Fibroblast of villous mesenchyme (primary cell): Measurements from ENCODE around the gene CCDC24. TPM values are rescaled to one million over a fixed set of nuclear protein-coding genes. Genes with fewer than 3 reads are reported as not detected.

Source experiments
- DNase-seq: peaks from one replicate; pipeline ENCODE4 v3.0.0-alpha.2; 2010; ENCODE audit warnings: low read depth
- H3K4me3 ChIP-seq: 2 replicates; pipeline ENCODE4 v1.5.1; 2011; ENCODE audit warnings: low read depth, mild to moderate bottlenecking, low read length
- CTCF ChIP-seq: IDR thresholded peaks from 2 replicates; pipeline ENCODE4 v1.5.1; 2012; ENCODE audit warnings: low read depth, mild to moderate bottlenecking, low read length; ENCODE audit not compliant: insufficient read depth
- total RNA-seq: library from RNA; depleted of rRNA; stranded (reverse); fragments of >200 nt; gene quantifications from 2 replicates; pipeline ENCODE4 v1.2.3, GENCODE V29; 2012

CCDC24 gene
- total RNA-seq, 1 donor, result 4.7 TPM

DNA sequence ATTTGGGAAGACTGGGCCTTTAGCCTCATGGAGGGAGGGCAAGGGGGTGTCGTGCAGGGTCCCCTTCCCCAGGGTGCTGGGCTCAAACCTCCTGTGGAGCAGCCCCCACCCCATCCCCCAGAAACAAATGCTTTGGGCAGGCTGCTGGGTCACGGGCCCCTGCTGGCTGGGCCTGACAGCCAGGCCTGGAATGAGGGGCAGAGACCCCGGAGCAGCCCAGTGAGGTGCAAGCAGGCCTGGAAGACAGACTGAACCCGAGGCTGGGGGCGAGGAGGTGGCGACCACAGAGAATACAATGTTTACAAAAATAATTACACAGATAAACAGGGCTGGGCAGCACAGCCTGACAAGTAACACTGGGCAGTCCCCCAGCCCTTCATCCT, 5.3 kb downstream of the CCDC24 start:
- TF ChIP-seq CTCF, result no peak
- DNase-seq, result no peak
- H3K4me3 ChIP-seq, result no peak overlapping the region

DNA sequence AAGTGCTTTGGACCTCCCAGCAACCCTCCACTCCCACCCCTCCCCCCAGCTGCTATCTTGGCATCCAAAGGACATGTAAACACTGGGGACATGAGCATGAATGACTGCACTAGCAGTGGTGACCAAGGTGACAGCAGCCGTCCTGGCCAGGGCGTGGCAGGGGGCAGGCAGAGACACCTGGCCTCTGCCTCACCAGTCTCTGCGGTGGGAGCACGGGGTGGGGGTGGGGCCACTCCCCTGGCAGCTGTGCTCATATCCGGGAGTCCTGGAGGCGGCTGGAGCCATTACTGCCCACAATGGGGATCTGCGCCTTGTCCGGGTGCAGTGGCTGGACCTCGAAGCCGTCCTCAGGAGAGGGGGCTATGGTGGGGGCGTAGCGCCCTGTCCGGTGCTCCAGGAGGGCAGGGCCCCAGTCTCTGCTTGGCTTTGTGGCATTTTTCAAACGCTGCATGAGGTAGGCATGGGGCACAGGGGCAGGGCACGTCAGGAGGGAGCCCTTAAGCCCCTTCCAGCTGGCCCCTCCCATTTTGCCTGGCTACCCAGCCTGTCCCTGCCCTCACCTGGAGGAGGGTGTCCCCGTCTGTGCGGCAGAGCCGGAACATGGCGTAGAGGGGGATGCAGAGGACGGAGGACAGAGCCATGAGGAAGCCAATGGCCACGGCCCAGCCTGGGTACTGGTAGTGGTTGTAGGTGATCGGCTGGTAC, 6.0 kb downstream of the CCDC24 start:
- no peak for TF ChIP-seq CTCF
- DNase-seq, result no peak
- H3K4me3 ChIP-seq, result no peak overlapping the region

GRCh38 chr1:43998000-43998378, 6.6 kb downstream of the CCDC24 start:
- DNase-seq, result no peak
- no peak for TF ChIP-seq CTCF
- no peak overlapping the region for H3K4me3 ChIP-seq

DNA sequence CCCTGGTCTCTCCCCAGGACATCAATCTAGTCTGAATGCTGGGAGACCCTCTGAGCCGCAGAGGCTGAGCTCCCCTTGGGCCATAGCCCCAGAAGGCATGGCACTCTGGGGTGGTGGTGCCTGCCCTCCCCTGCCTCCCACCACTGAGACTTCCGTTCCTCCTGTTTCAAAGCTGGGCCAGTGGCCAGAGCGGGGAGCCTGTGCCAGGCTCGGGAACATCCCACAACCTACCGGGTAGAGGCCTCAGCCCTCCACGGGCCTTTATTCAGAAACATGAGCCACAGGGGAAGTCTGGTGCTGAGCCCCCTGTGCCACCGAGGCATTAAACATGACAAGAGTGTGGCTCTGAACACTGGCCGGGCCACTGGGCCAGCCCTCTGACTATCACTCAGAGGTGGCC, 8.1 kb downstream of the CCDC24 start:
- DNase-seq, result no peak
- no peak overlapping the region for H3K4me3 ChIP-seq
- TF ChIP-seq CTCF, result no peak

DNA sequence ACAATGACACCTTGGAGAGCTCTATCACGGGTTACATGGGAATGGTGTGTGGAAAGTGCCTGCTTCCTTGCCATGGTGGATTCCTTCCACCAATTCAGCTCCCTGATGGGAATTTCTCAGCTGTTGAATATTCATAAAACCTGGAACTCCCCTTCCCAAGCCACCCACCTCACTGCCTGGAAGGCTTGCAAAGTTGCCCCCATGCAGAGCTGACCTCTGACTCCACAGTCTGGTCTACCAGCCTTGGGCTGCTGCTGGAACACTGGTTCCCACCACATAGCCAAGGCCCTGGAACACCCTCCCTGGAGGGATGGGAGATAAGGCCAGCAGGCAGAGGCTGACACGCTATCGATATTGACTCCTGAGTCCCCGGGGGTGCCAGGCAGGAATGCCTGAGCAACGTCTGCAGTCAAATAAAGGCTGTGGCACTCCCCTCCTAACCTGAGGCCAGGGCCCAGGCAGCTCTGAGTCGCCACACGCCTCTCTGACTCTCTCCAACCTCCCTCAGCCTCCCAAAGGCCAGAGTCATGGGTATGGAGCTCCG, 8.8 kb downstream of the CCDC24 start:
- TF ChIP-seq CTCF, result no peak
- DNase-seq, result no peak
- no peak overlapping the region for H3K4me3 ChIP-seq

DNA sequence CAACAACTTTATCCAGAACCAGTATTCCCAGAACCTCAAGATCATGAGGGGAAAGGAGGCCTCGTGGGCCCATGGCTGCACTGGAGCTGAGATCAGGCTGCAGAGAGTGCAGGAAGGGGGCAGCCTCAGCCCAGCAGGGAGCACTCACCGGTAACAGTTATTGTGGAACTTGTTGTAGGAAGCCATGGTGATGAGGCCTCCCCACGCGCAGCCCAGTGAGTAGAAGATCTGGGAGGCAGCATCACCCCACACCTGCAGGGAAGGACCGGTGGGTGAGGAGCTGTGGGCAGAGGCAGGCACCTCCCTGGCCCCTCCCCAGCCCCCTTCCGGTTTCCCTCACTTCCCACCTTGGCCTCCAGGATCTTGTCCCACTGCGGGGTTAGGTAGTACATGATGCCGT, 10.8 kb downstream of the CCDC24 start:
- DNase-seq, result no peak
- H3K4me3 ChIP-seq, result no peak overlapping the region
- TF ChIP-seq CTCF, result no peak
